HG03442 (cell line): ENCODE measurements around the gene ATP2B1.
A peak's percentile ranks its signal among the peaks of the same experiment; 100 is the strongest.

ENCODE experiments used
- ATAC-seq: cut with Tn5 transposase; IDR thresholded peaks from one replicate; pipeline ENCODE4 v1.9.1; 2021; ENCODE audit warnings: mild to moderate bottlenecking, moderate library complexity; ENCODE audit not compliant: unreplicated experiment

The ATP2B1 gene

GRCh38 chr12:89544022-89544421 lies 164.6 kb downstream of the ATP2B1 start:
- no peak for ATAC-seq

GRCh38 chr12:89542912-89543592 lies 165.6 kb downstream of the ATP2B1 start:
- ATAC-seq, result peak; percentile 71

GRCh38 chr12:89542236-89542635 lies 166.4 kb downstream of the ATP2B1 start:
- no peak for ATAC-seq

- ATAC-seq, result no peak
Measured at GRCh38 chr12:89540586-89540985, 168.1 kb downstream of the ATP2B1 start.

GRCh38 chr12:89539426-89540223 lies 169.0 kb downstream of the ATP2B1 start:
- ATAC-seq, result peak; percentile 40

GRCh38 chr12:89538897-89539296 lies 169.7 kb downstream of the ATP2B1 start:
- ATAC-seq, result no peak
